Suppressor macrophage treated with lipopolysaccharide for 4 hours (primary cell): ENCODE measurements around the gene SUSD6.

Experiments used
- DNase-seq: peaks from one replicate; pipeline ENCODE4 v3.0.0-alpha.2; 2020

Gene SUSD6

DNA sequence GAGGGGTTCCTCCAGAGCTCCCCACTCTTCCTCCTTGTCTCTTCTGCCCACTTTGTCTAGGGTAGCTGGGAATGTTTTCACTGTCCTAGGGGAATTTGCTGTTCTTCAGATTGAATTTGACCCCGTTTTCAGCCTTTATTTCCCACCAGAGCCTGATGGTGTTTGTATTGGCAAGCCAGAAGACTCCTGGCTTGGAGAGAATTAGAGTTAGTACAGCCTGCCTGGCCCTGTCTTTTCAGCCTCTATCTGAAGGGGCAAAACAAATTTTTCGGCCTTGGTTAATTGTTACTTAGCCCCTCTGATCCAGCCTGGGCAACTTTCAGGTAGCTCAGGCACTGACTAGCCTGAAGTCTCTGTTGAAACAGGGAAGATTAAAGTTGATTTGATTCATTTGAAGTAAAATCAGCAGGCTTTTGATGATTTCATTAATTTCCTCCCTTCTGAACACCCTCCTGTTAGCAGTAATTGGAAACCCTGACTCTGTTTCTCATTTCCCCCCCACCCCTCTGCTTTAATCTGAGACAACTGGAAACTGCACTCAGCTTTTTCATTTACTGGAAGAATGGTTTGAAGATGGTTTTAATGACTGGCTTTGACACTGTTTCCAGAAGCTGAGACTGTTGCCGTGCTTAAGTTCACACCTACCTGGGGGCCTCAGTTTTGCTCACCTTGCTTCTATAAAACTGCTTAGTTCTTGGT, 63.3 kb downstream of the SUSD6 start:
- no peak for DNase-seq

DNA sequence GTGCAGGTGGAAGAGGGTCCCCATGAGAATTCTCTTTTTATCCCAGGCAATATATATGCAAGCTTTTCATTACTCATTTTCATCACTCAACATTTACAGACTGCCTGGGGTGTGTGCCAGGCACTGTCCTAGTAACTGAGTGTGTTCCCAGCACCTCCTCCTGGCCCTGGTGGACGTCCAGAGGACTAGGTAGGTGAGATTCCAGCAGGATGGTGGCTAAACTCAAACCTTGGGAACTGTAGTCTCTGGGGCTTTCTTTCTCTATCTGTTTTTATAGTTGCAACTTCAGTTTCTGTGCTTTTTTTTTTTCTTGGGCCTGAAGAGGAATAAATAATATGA, 63.8 kb downstream of the SUSD6 start:
- DNase-seq = no peak

DNA sequence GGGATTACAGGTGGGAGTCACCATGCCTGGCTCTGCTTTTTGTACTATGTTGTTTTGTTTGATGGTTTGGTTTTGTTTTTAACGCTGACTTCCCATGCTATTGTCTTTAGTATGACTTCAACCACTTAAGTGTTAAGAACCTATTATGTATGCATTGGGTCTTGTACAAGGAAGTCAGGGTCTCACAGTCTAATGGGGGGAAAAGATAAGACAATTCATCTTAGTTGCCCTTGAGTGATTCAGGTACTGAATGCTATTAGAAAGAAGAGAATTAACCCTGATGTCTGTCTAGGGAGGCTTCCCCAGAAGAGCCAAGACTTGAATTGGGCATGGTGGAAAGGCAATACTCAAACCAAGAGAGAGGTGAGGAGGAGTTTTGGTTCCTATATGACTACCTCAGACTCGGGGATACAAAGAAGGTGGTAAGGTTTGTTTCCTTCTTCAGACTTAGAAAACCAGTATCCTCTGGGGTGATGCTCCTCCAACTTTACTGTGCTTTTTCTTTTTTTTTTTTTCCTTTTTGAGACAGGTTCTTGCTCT, 64.6 kb downstream of the SUSD6 start:
- DNase-seq = no peak

DNA sequence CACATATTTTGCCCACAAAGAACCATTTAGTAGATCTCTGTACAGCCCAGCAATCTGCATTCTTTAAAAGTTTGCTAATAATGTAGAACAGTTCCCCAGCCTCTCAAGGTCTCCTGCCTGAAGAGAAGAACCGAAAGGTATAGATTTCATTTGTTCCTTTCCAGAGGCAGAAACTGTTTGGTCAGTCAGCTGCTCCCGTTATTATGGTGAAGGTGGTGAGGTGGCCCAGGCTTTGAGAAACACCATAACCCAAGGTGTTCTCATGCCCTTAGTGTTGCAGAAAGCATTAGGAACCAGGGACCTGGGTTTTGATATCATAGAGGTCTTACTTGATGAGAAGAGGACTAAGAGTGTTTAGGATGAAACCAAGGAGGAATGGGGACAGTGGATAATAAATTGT, 65.3 kb downstream of the SUSD6 start:
- no peak for DNase-seq

DNA sequence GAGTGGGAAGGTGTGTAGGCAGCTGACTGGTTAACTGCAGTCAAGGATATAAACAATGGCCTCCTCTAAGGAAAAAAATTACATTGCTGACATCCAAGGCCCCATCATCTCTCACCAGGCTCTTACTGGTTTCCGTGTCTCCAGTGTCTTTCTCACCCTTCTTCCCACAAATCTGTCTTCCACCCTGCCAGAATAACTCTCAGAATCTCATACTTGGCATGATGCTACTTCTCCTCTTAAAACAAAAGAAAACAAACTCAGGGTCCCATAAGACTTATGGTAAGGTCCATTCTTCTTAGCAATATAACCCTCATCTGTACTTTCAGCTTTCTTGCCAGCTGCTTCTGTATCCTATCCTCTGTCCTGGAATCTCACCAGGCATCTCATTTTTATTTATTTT, 68.9 kb downstream of the SUSD6 start:
- DNase-seq = no peak

DNA sequence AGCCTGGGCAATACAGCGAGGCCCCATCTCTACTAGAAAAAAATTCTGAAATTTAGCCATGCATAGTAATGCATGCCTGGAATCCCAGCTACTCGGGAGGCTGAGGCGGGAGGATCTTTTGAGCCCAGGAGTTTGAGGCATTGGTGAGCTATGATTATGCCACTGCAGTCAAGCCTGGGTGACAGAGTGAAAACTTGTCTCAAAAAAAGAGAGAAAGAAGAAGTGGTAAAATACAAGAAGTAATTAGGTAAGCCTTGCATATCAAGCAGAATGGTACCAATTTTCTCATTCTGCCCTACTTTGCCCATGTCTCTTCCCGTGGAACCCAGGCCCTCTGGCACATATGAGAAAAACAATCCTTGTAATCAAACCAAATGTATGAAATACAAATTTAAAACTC, 70.7 kb downstream of the SUSD6 start:
- DNase-seq = peak; percentile 37

DNA sequence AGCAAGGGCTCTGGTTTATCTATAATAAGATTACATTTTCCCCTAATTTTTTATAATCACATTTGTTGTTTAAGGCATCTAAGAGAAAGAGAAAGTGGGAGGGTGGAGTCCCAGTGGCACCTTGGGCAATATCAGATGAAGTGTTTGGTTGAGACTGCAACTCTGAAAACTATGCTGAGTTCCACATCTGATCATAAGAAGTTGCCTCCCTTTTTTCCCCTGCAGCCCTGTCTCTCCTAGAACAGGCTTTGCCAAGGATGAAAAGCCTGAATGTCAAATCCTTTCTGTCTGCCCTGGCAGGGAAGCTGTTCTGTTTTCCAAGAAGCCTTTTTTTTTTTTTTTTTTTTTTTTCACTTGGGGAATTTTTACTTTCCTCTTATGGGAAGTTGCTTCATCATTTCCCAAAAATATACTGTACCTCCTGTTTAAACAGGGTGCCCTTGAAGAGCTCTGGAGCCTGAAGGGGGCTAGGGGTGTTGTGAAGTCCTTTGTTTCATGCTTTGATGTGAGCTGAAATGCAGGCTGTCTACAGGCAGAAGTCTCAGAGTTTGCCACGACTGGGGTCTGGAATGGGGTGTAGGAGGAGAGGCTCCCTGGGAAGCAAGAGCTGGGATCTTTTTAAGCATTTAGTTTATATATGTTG, 71.3 kb downstream of the SUSD6 start:
- peak; percentile 81 for DNase-seq

DNA sequence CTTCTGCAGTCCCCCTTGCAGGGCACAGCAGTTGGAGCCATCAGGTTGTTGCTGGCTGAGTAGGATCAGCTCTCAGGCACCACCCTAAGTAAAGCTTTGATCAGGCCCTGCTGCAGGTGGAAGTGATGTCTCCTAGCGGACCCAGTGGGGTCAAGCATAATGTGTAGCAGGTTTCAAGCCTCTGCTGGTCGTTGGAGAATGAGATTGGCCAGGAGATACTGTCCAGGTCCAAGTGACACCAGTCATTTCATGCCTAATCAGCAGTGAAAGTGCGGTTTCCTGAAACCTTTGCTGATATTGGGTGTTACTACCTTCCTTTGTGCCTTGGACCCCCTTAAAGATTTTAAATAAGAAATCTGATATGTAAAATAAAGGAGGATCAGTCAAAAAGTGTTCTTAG, 72.6 kb downstream of the SUSD6 start:
- DNase-seq = no peak

DNA sequence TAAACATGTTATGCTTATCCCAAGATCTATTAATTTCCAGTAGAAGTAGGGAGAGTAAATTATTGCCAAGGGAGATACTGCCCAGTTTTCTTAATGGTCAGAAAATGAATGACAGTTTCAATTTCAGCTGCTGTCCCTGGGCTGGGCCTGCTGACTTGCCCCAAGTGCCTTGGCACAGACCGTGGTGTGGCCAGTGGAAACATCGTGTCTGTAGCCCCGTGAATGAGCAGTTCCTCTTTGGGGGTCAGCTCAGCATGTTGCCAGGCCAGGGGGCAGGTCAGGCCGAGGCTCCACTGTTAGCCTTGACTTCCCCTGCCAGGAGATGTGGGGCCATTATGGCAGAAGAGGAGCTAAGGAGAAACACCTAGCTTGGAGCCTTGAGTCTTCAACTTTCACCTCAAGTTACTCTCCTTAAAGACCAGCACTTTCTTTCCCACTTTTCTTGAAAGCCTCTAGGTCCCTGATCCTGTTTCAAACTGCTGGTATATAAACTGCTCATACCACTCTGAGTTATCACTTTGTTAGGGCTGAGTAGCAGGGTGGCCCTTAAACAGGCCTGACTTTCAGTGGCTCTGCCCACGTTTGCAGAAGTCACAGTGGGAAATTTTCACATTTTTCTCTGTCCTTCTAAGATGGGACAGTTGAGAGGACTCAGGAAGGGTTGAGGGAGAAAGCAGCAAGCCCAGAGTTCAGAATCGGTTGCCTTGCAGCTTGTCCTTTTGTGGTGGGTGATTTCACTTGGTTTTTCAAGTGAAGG, 73.2 kb downstream of the SUSD6 start:
- DNase-seq = peak; percentile 78

DNA sequence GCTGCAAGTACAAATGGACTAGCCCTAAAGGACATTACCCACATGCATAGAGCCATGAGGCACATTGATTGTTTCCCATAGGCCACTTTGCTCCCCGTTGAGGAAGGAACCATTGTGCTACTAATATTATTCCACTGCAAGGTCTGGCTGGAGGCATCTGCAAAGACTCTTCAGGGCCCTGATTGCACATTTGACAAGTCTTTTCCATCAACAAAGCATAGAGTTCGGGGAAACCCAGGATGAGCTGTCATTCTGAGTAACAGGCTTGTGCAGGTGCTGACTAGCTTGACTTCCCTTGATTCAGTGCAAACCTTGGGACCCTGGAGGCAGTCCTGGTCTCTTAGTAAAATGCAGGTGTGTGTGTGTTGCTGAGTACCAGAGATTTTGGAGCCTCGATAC, 73.8 kb downstream of the SUSD6 start:
- peak; percentile 65 for DNase-seq

DNA sequence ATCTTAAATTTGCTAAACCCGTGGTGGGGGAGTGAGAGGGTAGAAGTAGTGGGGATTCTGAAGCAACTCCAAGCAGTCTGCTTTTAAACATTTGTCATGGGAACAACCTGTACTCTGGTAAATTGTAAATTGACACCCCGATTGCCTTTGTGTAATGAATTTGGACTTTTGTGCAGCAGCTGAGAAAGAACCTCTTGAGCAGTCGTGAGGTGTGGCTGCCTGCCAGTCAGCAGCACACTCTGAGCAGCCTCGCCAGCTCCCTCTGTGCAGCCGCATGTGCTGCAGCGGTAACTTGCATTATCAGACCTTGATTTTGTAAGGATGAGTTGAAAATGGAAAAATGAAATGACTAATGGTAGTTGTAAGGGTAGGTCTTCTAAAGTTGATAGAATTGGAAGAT, 74.3 kb downstream of the SUSD6 start:
- DNase-seq = no peak

DNA sequence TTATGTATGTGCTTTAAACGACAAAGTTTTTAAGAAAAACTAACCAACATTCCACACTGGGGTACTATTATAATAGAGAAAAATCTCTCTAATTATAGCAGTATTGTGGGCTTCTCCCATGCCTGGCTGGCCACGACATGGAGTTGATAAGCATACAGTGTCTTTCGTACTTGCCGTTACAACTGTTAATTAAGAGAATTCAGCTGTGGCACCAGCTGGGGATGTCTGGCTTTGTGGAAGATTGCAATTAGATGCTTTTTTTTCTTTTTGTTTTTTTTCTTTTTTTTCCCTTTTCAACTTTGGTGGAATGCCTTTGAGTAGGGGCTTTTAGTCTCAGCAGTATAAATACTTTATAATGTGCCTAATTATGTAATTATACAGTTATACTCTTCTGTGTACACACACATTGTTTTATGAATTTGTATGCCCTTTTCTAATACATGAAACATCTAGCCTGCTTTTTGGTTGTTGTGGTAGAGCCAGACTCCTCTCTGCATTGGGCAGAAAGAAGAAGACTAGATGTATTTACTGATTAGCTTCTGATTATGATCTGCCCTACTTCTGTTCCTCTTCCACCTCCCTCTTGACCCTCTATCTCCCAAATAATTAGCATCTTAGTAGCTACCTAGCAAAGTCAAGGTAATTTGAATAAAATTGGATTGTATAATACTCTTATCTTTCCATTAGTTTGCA, 76.4 kb downstream of the SUSD6 start:
- DNase-seq = no peak

DNA sequence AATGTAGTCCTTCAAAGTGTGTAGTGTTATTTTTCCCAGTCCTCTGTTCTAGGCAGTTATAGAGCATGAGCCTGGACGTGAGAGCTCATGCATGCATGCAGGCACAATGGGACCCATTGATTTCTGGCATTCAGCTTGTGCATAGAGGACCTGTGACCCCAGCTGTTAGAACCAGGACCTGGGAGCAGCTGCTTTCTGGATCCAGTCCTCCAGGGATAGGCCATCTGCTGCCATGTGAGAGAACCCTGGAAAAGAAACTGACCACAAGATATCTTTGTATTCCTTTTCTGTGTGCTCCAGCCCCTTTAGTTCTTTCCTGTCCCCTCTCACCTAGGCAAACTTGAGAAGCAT, 76.9 kb downstream of the SUSD6 start:
- no peak for DNase-seq

DNA sequence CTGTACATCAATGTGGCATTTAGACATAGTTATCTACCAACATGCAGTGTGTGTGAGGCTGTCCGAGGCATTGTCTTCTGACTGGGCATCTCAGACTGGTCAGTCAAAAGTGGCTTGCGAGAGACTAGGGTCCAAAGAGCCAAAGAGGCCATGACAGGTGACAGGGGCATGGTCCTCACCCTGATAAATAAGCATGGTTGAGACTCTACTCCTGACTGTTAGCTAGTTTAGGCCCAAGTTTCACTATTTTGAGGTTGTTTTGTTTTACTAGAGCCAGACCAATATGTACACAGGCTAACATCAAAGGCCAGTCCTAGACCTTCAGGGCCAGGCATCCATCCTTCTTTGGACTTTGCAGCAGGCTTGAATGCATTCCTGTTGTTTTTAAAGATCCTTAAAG, 78.6 kb downstream of the SUSD6 start:
- DNase-seq = no peak

DNA sequence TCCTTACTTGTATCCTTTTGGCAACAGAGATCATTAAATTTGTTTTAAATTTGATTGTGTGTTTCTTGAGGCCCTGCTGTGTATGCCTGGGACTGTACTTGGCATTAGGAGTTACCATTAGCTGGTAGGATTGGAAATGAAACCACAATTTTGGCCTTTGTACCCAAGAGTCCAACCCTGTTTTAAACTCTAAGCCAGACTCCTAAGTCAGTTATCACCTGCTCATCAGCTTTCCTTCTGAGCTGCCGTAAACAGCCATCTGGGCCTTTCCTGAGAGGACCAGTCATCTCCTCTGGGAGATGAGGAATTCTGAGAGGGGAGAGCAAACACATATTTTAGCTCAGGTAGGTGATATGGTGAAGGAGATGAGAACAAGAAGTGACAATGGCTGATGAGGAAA, 81.2 kb downstream of the SUSD6 start:
- DNase-seq = no peak

DNA sequence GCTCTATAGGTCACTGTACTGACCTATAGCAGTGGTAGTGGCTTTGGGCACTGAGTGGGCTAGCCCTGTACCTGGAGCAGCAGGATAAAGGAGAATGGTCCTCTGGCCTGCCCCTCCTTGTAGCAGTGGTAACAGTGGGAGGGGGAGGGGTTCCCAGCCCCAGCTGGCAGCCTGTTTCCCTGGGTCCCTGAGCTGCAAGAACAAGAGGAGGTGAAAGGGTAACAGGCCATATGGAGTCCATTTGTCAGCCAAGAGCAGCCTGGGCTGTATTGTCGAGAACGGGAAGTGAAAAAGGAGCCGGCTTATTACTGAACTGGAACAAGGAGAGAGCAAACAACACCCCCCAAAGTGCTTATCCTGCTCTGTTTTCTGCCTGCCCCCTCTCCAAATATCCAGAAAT, 81.7 kb downstream of the SUSD6 start:
- peak; percentile 75 for DNase-seq

DNA sequence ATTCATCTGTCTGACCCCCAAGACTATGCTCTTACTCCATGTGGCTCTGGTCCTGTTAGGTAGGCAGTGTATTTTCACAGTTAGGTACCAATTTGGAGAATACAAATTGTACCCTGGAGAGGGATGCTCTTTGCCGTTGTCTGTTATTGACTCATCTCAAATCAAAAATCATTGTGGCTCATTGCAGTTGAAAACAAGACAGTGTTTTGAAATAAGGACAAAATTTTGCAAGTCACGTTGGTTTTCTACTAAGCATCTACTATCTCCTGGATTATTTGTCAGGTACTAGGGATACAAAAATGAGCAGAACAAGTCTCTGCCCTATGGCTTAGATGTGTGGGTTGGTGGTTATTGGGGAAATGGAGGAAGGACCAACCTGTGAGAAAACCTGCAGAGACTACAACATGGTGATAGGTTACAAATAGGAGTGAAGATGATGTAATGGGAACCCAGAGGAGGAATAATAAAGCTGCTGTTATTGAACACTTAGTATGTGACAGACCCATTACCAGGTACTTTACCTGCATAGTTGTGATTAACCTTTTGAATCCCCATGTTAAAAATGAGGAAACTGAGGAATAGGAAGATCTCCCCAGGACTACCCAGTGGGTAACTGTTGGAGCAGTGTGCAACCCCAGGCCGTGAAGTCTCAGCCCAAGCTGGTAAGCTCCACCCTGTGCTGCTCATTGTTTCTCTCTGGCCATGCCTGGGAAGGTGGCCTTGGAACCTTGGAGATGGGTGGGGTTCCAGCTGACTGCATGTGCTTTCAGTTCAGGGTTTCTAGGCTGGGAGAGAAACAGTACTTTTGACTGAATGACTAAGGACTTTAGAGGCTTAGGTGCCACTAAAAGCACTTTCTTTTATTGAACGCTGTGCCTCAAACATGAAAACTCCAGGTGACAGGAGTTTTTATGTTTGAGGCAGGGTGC, 82.7 kb downstream of the SUSD6 start:
- DNase-seq = peak; percentile 75

DNA sequence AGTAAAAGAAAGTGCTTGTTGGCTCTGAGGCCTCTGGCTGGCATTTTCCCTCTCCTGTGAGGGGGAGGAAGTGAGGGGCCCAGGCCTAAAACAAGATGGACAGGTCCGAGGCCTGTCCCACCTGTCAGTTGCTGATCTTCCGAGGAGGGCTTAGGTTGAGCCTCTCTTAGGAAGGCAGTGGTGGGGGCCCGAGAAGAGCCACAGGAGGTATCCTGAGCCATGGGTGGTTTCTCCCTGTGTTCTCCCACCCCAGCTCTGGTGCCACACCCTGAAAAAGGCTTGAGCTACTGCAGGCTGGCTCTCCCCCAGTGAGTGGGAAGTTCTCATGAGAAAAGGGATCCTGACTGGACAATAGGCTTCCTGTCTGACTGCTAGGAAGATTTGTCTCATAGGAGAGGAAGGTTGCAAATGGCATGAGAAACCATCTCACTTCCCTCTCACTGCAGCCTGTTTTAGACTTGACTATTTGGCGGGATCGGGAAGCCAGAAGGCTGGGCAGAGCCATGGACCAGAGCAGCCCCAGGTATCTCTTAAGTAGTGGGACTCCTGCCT, 83.4 kb downstream of the SUSD6 start:
- peak; percentile 91 for DNase-seq

DNA sequence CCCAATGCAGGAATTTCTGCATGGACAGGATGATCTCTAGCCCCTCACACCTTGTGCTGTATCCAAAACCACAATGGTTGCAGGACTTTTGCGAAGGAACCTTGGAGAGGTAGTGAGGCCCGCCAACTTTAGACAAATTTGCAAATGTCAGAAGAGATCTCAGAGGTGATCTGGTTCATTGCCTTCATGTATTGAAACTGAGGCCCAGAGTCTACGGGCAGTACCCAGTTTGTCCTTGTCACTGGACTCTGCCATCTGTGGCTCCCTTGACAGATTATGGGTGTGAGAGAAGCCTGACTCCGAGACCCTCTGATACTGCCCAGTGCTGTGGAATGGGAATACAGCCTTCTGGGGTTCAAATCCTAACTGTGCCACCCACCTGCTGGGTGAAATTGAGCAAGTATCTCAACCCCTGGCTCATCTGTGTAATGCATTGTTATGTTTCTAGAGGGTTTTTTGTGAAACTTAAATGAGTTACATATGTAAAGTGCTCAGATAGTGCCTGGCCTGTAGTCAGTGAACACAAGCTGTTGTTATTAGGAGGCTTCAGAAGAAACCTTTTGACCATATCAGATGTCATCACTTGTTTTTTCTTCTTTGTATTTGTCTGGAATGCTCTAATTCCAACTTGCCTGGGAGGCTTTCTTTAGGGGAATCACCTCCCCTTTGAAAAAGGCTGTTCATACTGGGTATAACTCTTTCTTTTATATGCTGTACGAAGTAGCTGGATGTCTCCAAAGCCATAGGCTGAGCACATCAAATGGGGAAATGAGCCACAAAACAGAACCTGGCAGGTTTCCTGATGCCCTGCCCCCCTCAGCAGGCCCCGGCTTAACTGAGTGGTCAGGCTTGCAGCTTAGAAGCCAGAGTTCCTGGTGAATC, 84.2 kb downstream of the SUSD6 start:
- peak; percentile 49 for DNase-seq

DNA sequence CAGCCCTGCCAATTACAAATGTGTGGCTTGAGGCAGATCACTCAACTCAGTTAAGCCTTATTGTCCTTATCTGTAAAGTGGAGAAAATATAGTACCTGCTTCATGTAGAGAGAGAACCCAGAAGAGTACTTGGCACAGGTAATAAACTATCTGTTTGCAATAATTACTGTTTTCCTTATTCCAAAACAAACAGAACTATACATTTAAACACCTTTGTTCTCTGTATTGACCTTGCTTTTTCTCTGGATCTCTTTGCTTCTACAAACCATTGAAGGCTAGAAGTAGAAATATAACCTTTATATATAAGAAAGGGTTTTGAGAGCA, 84.8 kb downstream of the SUSD6 start:
- DNase-seq = no peak
